ENCODE results near the gene PARD3B. TPM values are rescaled to one million over a fixed set of nuclear protein-coding genes. Genes with fewer than 3 reads are reported as not detected.

Gene PARD3B
- polyA plus RNA-seq, 3 donors, result not detected

- H3K36me3 Mint-ChIP-seq, result no peaks in the 10 kb centered on the region
- intact Hi-C loops (cut with micrococcal nuclease), result no loop called here
- H3K27me3 ChIP-seq (ENCODE audit: control insufficient read depth in 2 of 2, insufficient read depth in 2 of 2, low read length in 2 of 2), result no peaks in the 10 kb centered on the region
- no peak overlapping the region for H3K27ac Mint-ChIP-seq
- H3K4me1 Mint-ChIP-seq, result no peaks in the 10 kb centered on the region
- no peaks in the 10 kb centered on the region for H3K4me1 ChIP-seq (ENCODE audit: control insufficient read depth in 1 of 2, insufficient read depth in 2 of 2, low read length in 2 of 2)
- H2AFZ ChIP-seq (ENCODE audit: insufficient read depth, low read depth, low read length, poor library complexity, severe bottlenecking), result no peak overlapping the region
- H3K27me3 Mint-ChIP-seq (ENCODE audit: low read depth in 3 of 3), result peaks cover 0 to 1% (median 0%) of the 10 kb centered on the region in 3 donors
- TF ChIP-seq CTCF (IDR thresholded peaks at IDR 0.05), result no peak
- H3K27ac ChIP-seq (ENCODE audit: low read depth in 1 of 2, low read length in 2 of 2), result no peak overlapping the region
- H3K9ac ChIP-seq (ENCODE audit: insufficient read depth, low read length, poor library complexity, severe bottlenecking), result no peak overlapping the region
- no peaks in the 10 kb centered on the region for H4K20me1 ChIP-seq (ENCODE audit: insufficient read depth, low read length)
- peaks cover 2 to 8% (median 3%) of the 10 kb centered on the region in 7 donors for H3K9me3 Mint-ChIP-seq
- H3K36me3 ChIP-seq (replicated peaks in 1 of 2; ENCODE audit: control insufficient read depth in 1 of 2, insufficient read depth in 2 of 2, low read length in 2 of 2), result no peaks in the 10 kb centered on the region
- DNase-seq, result no peak
- 80% methylated on average over 2 of the region's 3 CpGs for WGBS (ENCODE audit: insufficient coverage)
- no peak overlapping the region for H3K4me3 ChIP-seq (replicated peaks in 1 of 3; ENCODE audit: low read depth in 2 of 3, low read length in 3 of 3)
- no peak overlapping the region for H3K4me2 ChIP-seq (replicated peaks; ENCODE audit: extremely low read depth, low read length, poor library complexity, severe bottlenecking)
- no peak overlapping the region for H3K4me3 Mint-ChIP-seq
- no peaks in the 10 kb centered on the region for H3K79me2 ChIP-seq (ENCODE audit: insufficient read depth, low read length)
- no peaks in the 10 kb centered on the region for H3K9me3 ChIP-seq (replicated peaks in 1 of 2; ENCODE audit: control insufficient read depth in 1 of 2, insufficient read depth in 1 of 2, low read length in 2 of 2)
Observed at GRCh38 chr2:204717591-204717990, 172.3 kb downstream of the PARD3B start.

GRCh38 chr2:204718607-204719006 is 173.3 kb downstream of the PARD3B start:
- DNase-seq, result no peak
- 100% methylated on average over 1 of the region's 3 CpGs for WGBS (ENCODE audit: insufficient coverage)
- Mint-ChIP-seq H3K4me1 (no peaks in the 10 kb centered on the region), H3K9me3 (peaks cover 2 to 8% (median 2%) of the 10 kb centered on the region in 7 donors), H3K36me3 (no peaks in the 10 kb centered on the region), H3K27ac (no peak overlapping the region), H3K27me3 (ENCODE audit: low read depth in 3 of 3) (peaks cover 0 to 1% (median 0%) of the 10 kb centered on the region in 3 donors), H3K4me3 (no peak overlapping the region)
- Histone ChIP-seq H3K4me2 (replicated peaks; ENCODE audit: extremely low read depth, low read length, poor library complexity, severe bottlenecking) (no peak overlapping the region), H4K20me1 (ENCODE audit: insufficient read depth, low read length) (no peaks in the 10 kb centered on the region), H3K9me3 (replicated peaks in 1 of 2; ENCODE audit: control insufficient read depth in 1 of 2, insufficient read depth in 1 of 2, low read length in 2 of 2) (no peaks in the 10 kb centered on the region), H3K79me2 (ENCODE audit: insufficient read depth, low read length) (no peaks in the 10 kb centered on the region), H3K27me3 (ENCODE audit: control insufficient read depth in 2 of 2, insufficient read depth in 2 of 2, low read length in 2 of 2) (no peaks in the 10 kb centered on the region), H3K36me3 (replicated peaks in 1 of 2; ENCODE audit: control insufficient read depth in 1 of 2, insufficient read depth in 2 of 2, low read length in 2 of 2) (no peaks in the 10 kb centered on the region), H2AFZ (ENCODE audit: insufficient read depth, low read depth, low read length, poor library complexity, severe bottlenecking) (no peak overlapping the region), H3K27ac (ENCODE audit: low read depth in 1 of 2, low read length in 2 of 2) (no peak overlapping the region), H3K9ac (ENCODE audit: insufficient read depth, low read length, poor library complexity, severe bottlenecking) (no peak overlapping the region), H3K4me1 (ENCODE audit: control insufficient read depth in 1 of 2, insufficient read depth in 2 of 2, low read length in 2 of 2) (no peaks in the 10 kb centered on the region), H3K4me3 (replicated peaks in 1 of 3; ENCODE audit: low read depth in 2 of 3, low read length in 3 of 3) (no peak overlapping the region)
- intact Hi-C loops (cut with micrococcal nuclease), result no loop called here
- TF ChIP-seq CTCF (IDR thresholded peaks at IDR 0.05), result no peak

All from CD14-positive monocyte (primary cell).